Fibroblast of the aortic adventitia (primary cell): ENCODE data around the gene EVI5. TPM values are rescaled to one million over a fixed set of nuclear protein-coding genes. Genes with fewer than 3 reads are reported as not detected.
A peak's percentile ranks its signal among the peaks of the same experiment; 100 is the strongest.

Experiments
- DNase-seq: peaks from one replicate; pipeline ENCODE4 v3.0.0-alpha.2; 2010; ENCODE audit warnings: low read depth
- H3K4me3 ChIP-seq: 2 replicates; pipeline ENCODE4 v1.5.1; 2011; ENCODE audit warnings: low read depth, mild to moderate bottlenecking, control low read depth, low read length, moderate library complexity
- total RNA-seq: library from RNA; depleted of rRNA; stranded (reverse); fragments of >200 nt; gene quantifications from 2 replicates; pipeline ENCODE4 v1.2.3, GENCODE V29; 2012; ENCODE audit warnings: low replicate concordance
- TF ChIP-seq, protein P1 (sequence below): IDR thresholded peaks from 2 replicates; pipeline ENCODE4 v1.5.1; 2011; ENCODE audit warnings: mild to moderate bottlenecking, low read length, control low read depth, inconsistent platforms; ENCODE audit not compliant: insufficient read depth

Gene EVI5
- total RNA-seq, 1 donor: 55.3 TPM

DNA sequence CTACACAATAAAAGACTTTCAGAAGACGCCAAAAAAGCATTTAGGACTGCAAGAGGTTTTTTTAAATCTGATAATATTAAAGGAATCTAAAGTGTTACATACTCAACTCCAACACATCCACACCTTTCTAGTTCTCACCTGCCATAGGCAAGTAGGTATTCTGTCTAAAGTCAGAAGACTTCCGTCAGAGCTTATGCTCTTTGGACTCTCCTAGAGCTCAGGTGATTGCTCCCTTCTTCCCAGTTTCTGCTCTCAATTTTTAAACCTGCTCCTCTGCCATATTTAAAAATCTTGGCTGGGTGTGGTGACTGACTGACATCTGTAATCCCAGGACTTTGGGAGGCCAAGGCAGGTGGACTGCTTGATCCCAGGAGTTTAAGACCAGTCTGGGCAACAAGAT is 16.6 kb downstream of the EVI5 start:
- no peak overlapping the region for H3K4me3 ChIP-seq
- TF ChIP-seq, protein P1, sequence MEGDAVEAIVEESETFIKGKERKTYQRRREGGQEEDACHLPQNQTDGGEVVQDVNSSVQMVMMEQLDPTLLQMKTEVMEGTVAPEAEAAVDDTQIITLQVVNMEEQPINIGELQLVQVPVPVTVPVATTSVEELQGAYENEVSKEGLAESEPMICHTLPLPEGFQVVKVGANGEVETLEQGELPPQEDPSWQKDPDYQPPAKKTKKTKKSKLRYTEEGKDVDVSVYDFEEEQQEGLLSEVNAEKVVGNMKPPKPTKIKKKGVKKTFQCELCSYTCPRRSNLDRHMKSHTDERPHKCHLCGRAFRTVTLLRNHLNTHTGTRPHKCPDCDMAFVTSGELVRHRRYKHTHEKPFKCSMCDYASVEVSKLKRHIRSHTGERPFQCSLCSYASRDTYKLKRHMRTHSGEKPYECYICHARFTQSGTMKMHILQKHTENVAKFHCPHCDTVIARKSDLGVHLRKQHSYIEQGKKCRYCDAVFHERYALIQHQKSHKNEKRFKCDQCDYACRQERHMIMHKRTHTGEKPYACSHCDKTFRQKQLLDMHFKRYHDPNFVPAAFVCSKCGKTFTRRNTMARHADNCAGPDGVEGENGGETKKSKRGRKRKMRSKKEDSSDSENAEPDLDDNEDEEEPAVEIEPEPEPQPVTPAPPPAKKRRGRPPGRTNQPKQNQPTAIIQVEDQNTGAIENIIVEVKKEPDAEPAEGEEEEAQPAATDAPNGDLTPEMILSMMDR: no peak
- no peak for DNase-seq

DNA sequence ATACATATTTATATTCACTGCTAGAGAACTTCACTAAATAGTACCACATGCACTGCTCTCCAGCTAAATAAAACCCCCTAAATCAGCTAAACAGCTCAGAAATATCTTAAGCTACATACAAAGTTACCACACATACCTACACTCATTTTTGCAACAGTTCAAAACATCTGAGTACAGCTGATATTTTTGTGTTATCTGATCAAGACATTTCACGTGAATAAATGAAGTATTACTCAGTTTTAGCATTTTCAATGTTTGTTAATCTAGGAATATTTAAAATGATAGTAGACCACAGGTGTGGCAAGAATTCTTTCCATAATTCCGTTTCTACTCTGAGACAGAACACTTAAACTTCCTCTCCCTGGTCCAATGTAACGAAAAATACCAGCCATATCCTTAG is 20.8 kb downstream of the EVI5 start:
- TF ChIP-seq, protein P1: no peak
- DNase-seq: no peak
- no peak overlapping the region for H3K4me3 ChIP-seq

DNA sequence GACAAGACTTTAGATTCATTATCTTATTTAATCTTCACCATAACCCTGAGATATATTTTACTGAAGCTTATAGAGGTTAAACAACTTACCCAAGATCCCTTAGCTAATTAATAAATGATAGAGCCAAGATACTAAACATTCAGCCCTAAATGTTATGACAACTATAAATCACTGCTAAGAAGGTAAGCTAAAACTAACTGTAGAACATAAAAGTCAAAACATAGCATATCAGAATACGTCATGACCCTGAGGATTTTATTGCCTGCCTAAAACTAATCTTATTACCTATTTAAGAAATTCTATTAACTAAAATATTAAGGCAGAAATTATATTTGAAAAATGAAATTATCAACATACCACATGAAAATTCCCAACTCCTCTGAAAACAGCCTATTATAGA is 22.6 kb downstream of the EVI5 start:
- TF ChIP-seq, protein P1: no peak
- DNase-seq: no peak
- H3K4me3 ChIP-seq: no peak overlapping the region

DNA sequence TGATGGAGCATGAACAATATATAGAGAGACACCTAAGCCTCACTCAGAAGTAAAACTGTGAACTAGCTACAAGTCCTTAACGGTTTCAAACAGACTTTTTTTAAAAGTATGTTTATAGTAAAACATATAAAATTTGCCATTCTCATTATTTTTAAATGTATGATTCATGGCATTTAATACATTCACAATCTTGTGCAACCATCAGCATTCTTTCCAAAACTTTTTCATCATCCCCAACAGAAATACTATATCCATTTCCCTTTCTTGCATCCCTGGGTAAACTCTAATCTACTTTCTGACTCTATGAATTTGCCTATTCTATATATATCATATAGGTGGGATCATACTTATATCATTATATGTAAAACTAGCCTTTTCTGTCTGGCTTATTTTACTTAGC is 25.5 kb downstream of the EVI5 start:
- peak; percentile 69 for DNase-seq
- H3K4me3 ChIP-seq: no peak overlapping the region
- TF ChIP-seq, protein P1: no peak

DNA sequence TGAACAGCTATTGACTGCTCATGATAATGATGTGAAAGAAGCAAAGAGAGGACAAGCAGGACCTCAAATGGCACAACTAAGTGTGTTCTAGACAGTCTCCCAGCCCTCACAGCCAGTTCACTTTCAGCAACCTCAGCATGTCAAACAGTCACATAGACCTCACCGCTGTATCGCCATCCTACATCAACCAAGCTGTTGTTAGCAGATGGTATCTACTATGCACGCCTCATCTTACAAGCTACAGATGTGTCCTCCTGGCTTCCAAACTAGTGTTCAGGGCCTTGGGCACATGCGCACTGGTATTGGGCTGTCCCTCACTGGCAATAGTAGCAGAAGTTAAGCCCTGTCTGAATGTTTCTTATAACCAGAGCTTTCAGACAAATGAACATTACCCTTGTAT is 28.4 kb downstream of the EVI5 start:
- TF ChIP-seq, protein P1: no peak
- no peak for DNase-seq
- H3K4me3 ChIP-seq: no peak overlapping the region

DNA sequence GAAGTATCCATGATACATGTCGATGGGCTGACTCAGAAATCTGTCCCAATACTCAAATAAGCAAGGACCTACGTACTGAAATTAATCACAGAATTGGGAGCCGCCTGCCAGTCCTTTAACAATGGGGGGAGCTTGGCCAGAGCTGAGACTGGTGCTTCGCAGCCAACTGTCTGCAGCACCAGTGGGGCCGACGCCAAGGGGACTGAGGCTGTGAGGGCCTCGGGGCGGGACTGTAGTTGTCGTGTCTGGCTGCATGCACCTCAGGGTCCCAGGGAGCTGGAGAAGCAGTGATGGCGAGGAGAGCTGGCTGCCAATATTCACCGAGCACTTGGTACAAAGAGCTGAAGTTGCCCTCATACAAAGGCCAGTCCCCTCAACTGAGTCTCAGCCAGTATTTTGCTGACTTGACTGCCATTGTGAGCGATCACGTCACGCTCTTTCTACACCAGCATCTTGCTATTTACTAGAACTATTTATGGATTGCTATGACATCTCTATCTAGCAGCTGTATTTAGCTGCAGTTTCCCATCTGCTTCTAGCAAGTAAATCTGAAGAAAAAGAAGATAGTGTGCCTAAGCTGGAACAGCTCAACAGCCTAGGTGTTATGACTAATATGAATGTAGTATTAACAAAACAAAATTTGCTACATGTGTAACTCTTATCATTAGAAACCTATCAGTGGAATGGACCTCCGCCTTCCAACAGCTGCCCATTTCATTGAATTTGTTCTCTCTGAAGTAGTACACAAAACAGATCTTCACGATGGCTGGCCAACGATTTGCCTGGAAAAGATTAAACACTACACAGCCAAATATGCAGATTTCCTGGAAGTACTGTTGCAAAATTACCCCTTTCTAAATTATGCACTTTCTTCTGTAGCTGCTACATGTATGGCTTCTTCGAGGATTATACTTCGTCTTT is 29.1 kb downstream of the EVI5 start:
- TF ChIP-seq, protein P1: no peak
- peak overlapping the region; percentile 50 for H3K4me3 ChIP-seq
- peak; percentile 97 for DNase-seq
